ENCODE results near the gene TCEA3.

TCEA3 gene

DNA sequence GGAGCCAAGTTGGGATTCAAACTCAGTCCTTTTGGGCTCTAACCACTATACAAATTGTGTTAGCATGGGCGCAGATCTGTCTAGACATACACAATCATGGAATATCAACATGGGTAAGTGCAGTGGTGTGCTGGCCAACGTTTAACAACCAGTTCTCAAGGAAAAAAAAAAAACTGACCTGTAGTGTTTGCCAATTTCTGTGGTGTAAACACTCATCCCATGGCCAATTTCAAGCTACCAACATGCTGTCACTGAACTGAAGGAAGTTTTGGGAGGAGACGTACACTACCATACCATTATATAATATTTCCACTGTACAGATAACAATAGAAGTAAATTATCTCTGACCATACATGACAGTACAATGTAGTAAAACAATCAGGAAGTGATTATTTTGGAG is 3.2 kb downstream of the TCEA3 start:
- no peak for DNase-seq (ENCODE audit: low spot score)

DNA sequence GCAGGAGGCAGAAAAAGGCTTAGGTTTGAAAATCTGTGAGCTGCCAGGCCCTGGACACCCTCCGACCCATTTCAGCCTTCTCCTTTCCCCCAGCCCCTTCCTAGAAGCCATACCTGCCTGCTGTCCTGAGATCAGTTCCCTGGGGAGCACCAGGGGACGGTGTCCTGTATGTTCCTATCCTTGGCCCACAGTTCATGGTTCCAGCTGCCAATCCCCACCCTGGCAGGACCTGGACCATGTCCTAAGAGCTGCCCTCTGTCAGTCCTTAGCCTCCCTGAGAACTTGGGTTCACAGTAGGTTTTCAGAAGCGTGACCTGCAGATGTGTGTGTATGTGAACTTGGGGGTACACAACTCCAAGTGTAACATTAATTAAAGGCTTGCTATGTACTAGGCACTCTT is 3.8 kb downstream of the TCEA3 start:
- DNase-seq (ENCODE audit: low spot score) = no peak

DNA sequence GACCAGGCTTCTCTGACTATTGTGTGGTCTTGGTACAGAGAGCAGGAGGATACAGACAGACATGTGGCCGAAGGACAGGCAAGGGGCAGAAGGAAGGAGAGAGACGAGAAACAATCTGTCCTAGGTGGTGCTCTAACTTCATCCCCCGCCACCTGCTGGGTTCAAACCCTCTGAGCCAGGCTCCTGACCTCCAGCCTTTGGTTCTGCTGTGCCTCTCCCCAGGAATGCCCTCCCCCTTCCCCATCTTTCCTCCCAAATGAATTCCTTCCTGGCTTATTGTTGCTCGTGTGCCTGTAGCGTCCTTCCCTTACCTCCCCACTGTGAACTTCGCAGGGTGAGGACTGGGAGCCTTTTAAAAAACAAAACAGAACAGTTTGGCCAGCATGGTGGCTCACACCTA is 5.4 kb downstream of the TCEA3 start:
- no peak for DNase-seq (ENCODE audit: low spot score)

DNA sequence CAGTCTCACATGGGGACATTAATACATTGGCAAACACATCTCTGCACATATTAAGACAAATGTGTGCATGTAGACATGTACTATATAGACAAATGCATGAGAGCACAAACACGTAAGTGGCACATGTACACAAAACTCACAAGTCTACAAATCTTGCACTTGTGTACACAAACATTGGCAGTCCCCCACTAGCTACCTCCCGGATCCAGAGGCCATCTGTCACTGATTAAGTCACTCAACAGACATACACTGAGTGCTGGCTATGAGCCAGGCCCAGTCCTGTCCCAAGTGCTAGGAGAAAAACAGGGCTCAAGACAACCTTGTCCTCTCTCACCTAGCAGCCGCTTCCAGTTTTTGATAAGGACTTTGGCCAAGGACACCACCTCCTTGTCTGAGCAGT is 7.0 kb downstream of the TCEA3 start:
- peak; percentile 35 for DNase-seq (ENCODE audit: low spot score)

DNA sequence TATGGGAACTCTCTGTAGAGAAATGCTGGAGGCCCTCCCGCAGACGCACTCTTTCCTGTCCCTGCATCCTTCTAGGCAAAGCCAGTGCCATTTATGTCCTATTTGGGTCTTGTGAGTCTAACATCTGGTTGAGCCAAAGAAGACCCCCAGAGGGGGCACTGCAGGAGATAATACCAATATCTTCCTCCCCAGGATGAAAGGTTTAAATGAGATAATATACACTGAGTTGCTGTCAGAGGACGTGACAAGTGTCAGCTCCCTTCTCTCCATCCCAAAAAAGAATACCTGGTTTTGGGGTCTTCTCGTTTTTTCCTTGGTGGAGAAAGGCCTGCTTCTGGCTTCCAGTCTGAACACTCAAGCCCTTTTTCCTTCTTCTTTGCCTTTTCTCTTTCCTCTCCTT is 7.6 kb downstream of the TCEA3 start:
- no peak for DNase-seq (ENCODE audit: low spot score)

DNA sequence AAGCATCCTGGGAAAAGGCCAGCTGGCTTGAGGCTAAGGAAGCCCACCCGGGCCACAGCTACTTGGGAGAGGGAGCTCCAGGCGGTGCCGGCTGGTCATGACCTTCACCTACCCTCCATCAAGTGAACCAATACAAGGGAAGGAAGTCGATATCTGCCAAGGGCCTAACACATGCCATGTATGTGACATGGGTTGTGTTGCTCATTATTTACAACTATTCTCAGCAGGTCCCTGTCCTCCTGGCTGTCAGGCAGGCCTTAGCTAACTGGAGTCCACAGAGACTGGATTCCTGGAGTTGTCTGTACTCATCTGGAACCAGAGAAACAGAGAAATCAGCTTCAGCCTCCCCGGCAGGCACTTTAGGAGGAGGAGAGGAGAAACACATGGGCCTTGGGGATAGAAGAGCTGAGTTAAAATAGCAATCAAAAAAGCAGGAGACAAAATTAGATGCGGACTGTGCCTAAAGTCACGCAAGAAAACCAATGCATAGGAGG is 15.7 kb downstream of the TCEA3 start:
- no peak for DNase-seq (ENCODE audit: low spot score)

DNA sequence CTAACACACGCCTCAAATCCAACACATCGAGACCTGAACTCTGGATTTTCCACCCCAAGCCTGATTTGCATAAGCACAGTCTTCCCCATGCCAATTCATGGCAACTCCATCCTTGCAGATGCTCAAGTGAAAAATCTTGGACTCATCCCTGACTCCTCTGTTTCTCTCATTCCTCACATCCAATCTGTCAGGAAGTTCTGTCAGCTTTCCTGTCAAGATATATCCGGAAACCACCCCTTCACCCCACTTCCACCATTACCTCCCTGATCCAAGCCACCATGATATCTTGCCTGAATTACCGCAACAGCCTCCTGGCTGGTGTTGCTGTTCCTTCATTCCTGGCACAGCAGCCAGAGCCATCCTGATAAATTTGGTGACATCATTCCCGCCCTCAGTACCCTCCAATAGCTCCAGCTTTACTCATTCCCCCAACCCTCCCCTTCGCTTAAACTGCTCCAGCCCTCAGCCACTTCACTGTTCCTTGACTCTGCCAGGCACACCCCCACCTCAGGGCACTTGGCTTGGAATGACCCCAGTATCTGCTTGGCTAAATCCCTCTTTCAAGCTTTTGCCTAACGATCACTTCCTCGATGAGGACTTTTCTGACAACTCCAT is 17.4 kb downstream of the TCEA3 start:
- no peak for DNase-seq (ENCODE audit: low spot score)

DNA sequence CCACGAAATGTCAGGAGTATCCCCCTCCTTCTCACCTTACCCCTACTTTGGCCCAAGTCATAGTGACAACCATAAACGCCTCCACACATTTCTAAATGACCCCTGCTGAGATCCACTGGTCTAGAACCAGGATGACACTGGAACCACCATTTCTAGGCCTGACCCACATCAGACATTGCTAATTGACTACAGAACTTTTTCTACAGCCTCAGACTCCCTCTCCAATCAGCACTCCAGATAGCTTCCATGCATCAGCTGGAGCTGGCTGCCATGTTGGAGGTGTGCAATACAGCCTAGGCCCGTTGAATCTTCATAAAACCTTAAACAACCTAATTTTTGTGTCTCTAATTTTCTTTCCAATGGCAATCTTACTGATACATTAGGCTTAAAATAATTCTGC is 18.6 kb downstream of the TCEA3 start:
- DNase-seq (ENCODE audit: low spot score) = no peak

DNA sequence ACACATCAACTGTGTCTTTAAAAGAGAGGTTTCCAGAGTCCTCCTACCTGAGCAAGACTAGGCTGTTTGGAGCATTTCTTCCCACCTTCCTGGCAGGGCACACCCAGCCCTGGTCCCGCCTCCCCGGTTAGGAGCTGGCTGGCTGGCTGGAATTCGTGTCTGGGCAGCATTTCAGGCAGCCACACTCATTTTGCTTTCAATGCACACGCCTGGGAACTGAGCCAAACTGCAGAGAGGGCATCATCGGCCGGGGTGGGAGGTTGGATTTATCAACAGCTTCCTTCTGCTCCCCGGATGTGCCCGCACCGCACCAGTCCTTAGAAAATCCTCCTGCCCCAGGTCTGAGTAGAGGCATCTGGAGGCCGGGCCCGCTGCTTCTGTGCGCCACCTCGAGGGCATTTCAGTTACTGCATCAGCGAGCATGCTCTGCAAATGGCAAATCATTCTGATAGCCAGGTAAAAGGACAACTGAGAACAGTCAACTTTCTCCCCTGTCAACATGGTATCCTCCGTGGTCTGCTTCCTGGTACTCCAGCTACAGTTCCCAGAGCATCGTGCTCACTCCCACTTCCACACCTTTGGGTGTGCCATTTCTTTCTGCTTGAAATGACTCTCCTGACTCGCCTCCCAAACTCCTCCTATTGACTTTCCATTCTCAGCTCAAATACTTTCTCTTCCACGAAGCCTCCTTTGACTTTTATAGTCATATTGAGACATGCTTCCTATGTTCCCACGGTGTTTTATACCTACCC is 20.6 kb downstream of the TCEA3 start:
- peak; percentile 86 for DNase-seq (ENCODE audit: low spot score)

DNA sequence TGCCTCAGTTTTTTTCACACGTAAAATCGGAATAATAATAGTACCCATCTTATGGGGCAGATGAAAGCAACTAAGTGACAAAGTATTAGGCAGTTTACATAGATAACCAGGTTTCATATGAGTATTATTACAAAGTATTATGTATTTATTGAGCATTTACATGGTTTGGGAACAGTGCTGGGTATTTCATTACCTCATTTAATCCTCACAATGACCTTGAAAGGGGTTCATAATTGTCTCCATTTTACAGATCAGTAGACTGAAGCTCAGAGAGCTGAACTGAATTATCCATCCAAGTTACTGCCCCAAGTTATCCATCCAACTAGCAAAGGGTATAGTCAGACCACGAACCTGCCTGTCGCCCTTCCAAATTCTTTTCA is 21.2 kb downstream of the TCEA3 start:
- DNase-seq (ENCODE audit: low spot score) = no peak

DNA sequence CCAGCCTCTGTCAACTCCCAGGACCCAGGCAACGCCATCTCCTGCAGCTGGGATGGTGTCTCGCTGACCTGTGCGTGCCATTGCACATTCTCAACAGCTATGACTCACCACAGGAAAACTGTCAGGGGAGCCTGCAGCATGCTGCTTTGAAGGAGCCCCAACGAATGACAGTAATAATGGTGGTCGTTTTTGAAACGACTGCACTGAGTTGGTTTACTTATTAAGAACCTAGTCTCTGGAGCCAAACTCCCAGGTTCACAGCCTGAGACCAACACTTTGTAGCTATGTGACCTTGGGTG is 21.6 kb downstream of the TCEA3 start:
- DNase-seq (ENCODE audit: low spot score) = no peak

DNA sequence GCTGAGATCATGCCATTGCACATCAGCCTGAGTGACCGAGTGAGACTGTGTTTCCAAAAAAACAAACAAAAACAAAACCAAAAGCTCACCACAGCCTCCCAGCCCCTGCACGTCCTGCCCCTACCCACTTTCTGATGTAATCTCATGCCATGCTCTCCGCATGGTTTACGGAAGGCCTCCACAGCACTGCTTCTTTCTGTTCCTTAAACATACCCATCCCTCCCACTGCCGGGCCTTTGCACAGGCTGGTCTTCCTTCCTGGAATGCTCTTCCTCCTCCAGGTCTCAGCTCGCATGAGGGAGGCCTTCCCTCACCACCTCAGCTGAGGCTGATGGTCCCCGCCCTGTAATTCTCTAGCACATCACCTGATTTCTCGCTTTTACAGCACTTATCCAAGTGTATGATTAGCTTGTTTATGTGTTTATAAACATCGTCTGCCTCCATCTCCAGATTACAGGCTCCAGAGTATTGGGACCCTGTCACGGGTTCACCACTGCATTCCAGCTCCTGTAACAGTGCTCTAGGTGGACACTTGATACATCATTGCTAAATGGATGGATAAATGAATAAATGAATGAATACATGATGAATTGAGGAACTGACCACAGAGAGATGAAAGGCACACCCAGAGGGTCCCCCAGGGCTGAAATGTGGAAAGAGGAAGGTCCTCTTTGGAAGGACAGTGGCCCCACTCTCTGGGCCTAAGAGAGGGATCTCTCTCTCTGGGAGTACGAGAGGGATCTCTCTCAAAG is 22.1 kb downstream of the TCEA3 start:
- DNase-seq (ENCODE audit: low spot score) = no peak

DNA sequence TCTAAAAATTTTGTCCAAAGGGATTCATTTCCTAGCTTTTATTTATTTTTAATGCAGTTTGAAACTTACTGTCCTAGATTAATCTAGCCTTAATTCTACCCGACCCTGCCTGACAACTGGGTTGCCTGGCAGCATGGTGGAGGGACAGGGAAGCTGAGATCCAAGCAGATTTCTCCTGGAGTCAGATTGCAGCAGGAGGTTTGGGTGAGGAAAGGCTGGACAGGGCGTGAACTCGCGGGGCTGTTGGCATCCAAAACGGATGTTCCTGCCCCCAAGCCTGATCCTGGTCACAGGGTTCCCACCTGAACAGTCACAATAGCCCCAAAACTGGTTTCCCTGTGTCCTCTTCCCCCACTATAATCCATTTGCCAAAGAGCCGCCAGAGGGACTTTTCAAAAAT is 23.2 kb downstream of the TCEA3 start:
- no peak for DNase-seq (ENCODE audit: low spot score)

DNA sequence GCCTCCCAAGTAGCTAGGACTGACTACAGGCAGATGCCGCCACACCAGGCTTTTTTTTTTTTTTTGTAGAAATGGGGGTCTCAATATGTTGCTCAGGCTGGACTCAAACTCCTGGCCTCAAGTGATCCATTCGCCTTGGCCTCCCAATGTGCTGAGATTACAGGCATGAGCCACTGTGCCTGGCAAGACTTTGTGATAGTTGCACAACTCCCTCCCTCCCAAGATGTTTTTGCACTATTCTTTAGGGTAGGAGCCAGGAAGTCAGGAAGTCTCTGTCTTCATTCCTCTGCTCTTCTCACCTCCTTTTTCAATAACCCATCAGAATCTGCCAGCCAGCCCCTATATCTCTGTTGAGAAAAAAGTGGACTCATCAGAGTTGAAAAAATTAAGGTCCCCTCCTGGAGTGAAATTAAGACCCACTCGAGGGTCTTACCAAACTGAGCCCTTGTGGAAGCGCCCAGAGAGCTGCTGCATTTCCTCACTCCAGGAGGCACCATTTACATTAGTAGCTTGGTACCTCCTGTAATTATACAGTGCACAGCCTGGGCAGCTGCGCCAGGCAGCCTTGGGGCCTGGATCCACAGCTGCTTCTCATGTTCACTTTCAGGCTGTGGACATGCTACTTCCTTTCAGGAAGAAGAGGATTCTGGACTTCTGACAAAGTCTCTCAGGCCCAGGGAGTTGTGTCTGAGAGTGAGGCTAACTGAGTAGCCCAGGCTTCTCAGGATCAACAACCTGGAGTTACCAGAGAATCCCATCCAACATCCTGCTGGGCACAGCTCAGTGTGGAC is 24.0 kb downstream of the TCEA3 start:
- no peak for DNase-seq (ENCODE audit: low spot score)

DNA sequence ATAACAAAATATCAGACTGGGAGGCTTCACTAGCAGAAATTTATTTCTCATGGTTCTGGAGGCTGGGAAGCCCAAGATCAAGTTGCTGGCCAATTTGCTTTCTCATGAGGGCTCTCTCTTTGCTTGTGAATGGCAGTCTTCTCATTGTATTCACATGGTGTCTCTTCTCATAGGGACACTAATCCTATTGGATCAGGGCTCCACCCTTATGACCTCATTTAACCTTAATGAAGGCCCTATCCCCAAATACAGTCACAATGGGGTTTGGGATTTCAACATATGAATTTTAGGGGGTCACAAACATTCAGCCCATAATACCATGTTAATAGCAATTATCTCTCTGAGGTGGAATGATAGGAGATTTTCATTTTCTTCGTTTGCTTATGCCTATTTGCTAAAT is 25.3 kb downstream of the TCEA3 start:
- no peak for DNase-seq (ENCODE audit: low spot score)

DNA sequence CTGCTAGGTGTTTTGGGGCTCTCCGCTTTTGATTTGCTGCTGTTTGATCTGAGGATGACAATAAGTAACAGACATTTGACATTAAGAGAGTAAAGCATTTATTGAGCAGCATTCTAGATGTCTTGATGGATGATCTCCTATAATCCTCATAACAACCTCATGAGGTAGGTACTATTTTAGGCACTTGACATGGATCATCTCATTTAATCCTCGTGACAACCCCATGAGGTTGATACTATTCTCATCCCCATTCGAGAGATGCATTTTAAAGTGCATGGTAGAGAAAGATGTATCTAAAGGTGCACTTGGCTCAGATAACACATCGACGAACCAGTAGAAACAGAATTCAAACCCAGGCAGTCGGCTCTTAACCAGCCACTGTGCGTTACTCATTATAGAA is 26.6 kb downstream of the TCEA3 start:
- no peak for DNase-seq (ENCODE audit: low spot score)

DNA sequence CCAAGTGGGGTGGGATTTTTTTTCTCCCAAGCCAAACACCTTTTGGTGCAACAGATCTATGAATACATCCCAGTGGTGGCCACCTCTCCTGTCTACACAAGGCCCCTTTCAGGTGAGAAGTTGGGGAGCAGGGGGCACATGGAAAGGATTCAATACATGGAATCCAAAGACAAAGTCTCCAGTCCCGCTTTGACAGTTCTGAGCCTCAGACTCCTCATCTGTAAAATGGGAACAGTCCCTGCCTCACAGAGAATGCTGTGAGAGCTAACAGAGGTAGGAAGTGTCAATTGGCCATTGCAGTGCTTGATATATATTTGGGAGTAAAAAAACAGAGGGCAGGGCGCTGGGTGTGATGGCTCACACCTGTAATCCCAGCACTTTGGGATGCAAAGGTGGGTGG is 28.2 kb downstream of the TCEA3 start:
- DNase-seq (ENCODE audit: low spot score) = no peak

DNA sequence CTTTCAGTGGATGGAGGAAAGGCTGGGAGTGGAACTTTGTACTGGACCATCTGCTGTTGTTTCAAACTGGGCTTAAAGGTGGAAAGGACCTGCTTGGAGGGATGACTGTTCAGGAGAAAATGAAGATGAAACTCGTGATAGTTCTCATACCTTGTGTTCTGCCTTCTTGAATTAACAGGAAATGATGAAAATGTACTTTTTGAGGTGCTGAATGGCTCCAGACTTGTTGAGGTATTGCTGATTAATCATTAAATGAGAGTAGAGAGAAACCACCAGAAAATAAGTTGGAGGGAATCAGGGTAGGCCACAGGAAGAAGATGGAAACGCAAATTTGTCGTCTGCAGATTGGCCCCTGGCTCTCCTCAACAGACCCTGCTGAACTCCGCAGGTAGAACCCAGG is 28.7 kb downstream of the TCEA3 start:
- no peak for DNase-seq (ENCODE audit: low spot score)

DNA sequence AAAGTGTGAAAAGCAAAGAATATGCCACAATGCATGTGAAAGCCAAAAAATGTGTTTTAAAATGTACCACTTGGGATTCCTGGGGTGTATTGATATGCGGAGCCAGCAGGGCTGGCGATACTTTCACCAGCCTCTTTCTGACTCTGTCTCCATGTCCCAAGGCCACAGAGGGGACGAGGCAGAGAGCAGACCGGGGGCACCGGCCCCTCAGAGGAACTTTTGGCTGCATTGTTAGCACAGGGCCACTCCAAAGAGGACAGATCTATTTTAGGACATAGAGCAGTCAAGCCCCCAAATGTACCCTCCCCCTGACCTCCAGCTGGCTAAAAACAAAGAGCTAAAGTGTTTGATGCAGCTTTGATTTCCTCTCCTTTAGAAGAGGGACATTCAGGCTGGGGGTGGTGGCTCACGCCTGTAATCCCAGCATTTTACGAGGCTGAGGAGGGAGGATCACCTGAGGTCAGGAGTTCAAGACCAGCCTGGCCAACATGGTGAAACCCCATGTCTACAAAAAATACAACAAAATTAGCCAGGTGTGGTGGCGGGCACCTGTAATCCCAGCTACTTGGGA is 29.3 kb downstream of the TCEA3 start:
- DNase-seq (ENCODE audit: low spot score) = no peak

DNA sequence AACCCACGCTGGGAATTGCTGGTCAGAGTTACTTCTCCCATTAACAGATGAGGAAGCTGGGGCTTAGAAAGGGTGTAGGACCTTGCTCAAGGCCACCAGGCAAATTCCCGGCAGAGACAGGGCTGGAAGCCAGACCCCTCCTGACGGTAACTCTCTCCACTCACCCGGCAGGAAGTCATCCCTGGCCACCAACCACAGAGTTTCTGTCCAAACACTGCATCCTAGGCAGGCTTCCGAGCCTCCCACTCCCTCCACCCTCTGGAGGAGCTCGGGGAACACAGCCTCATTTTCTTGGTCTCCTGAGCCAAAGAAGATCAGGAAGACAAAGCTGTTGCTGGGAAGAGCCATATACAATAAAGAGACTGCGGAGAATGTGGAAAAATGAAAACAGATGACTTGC is 29.9 kb downstream of the TCEA3 start:
- no peak for DNase-seq (ENCODE audit: low spot score)

DNA sequence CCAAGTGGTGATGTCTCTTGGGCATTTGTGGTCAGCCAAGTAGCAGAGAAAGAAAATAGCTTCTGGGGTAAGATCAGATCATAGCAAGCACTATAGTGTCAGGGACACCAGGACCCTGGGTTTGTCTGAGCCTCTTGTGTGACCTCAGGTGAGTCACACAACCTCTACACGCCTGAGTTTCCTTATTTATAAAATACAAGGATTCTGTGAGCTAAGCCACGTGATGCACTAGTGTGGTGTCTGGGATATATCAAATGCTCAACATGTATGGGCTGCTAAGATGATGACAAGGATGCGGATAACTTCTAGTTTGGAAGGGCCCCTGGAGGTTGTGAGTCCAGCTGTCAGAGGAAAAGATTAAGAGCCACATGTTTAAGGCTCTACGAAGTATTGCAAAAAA is 30.4 kb downstream of the TCEA3 start:
- DNase-seq (ENCODE audit: low spot score) = no peak

DNA sequence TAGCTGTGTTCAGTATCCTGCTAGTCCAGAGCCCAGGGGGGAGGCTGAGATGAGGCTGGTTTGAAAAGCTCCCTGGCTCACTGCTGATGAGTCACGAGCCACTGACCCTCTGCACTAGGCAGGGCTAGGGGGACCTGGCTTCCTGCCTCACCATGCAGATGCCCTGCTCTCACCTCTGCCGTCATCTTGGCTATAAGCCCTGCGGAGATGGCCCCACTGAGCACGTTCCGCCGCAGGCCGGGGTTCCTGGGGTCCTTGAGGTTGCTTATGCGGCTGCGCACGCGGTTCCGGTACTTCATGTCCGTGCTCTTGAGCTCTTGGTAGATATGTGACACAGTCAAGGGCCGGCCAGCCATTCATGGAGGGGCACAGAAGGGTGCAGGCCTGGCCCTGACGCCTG is 30.8 kb downstream of the TCEA3 start:
- no peak for DNase-seq (ENCODE audit: low spot score)

Data from hematopoietic multipotent progenitor cell treated with erythropoietin and hydrocortisone succinate and interleukin-3 and kit ligand, for 17 days (in vitro differentiated cells).